ENCODE measurements around the gene TCEANC2.
A peak's percentile ranks its signal among the peaks of the same experiment; 100 is the strongest.

Gene TCEANC2

GRCh38 chr1:54028306-54029251, 24.8 kb upstream of the TCEANC2 start:
- H3K4me3 ChIP-seq (ENCODE audit: low read depth, low read length): no peak overlapping the region
- H3K79me2 ChIP-seq: no peaks in the 10 kb centered on the region
- H3K4me1 ChIP-seq: peaks cover 12% of the 10 kb centered on the region
- H3K9ac ChIP-seq: no peak overlapping the region
- no peaks in the 10 kb centered on the region for H3K27me3 ChIP-seq (ENCODE audit: control insufficient read depth, insufficient read depth, low read length)
- H3K27ac ChIP-seq: no peak overlapping the region
- no peak for TF ChIP-seq CTCF (IDR thresholded peaks at IDR 0.05)
- H3K9me3 ChIP-seq (ENCODE audit: control insufficient read depth, low read length): no peaks in the 10 kb centered on the region
- H2AFZ ChIP-seq: no peak overlapping the region
- H3K4me2 ChIP-seq (ENCODE audit: low read length): peak overlapping the region; percentile 3
- no peaks in the 10 kb centered on the region for H3K36me3 ChIP-seq (ENCODE audit: control insufficient read depth, insufficient read depth, low read length)

GRCh38 chr1:54037476-54037875, 15.9 kb upstream of the TCEANC2 start:
- Histone ChIP-seq H3K9me3 (ENCODE audit: control insufficient read depth, low read length) (no peaks in the 10 kb centered on the region), H3K27me3 (ENCODE audit: control insufficient read depth, insufficient read depth, low read length) (no peaks in the 10 kb centered on the region), H3K36me3 (ENCODE audit: control insufficient read depth, insufficient read depth, low read length) (no peaks in the 10 kb centered on the region), H3K27ac (no peak overlapping the region), H3K4me3 (ENCODE audit: low read depth, low read length) (no peak overlapping the region), H3K4me1 (no peaks in the 10 kb centered on the region), H2AFZ (no peak overlapping the region), H3K79me2 (peaks cover 2% of the 10 kb centered on the region), H3K4me2 (ENCODE audit: low read length) (no peak overlapping the region), H3K9ac (no peak overlapping the region)
- no peak for TF ChIP-seq CTCF (IDR thresholded peaks at IDR 0.05)

DNA sequence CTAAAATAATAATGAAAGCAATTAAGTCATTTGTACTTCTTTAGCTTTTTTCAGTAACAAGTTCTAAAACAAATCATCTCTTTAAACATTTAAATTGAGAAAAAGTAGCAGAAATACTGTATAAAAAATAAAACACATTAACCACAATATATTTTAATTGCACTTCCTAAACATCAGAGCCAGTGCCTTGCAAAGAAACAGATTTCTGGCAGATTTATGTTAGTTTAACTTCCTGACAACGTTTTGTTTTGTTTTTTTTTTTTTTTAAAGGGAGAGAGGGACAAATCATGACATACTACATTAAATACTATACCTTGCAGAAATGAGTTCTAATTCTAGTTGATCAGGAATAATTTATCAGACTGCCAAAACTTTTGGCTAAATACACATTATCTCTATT, 11.6 kb upstream of the TCEANC2 start:
- peaks cover 6% of the 10 kb centered on the region for H3K79me2 ChIP-seq
- H3K9ac ChIP-seq: no peak overlapping the region
- no peaks in the 10 kb centered on the region for H3K36me3 ChIP-seq (ENCODE audit: control insufficient read depth, insufficient read depth, low read length)
- H3K9me3 ChIP-seq (ENCODE audit: control insufficient read depth, low read length): no peaks in the 10 kb centered on the region
- TF ChIP-seq CTCF (IDR thresholded peaks at IDR 0.05): no peak
- H3K4me2 ChIP-seq (ENCODE audit: low read length): no peak overlapping the region
- H3K27me3 ChIP-seq (ENCODE audit: control insufficient read depth, insufficient read depth, low read length): no peaks in the 10 kb centered on the region
- H2AFZ ChIP-seq: no peak overlapping the region
- no peak overlapping the region for H3K27ac ChIP-seq
- H3K4me3 ChIP-seq (ENCODE audit: low read depth, low read length): no peak overlapping the region
- no peaks in the 10 kb centered on the region for H3K4me1 ChIP-seq

- Histone ChIP-seq H2AFZ (no peak overlapping the region), H3K36me3 (ENCODE audit: control insufficient read depth, insufficient read depth, low read length) (no peaks in the 10 kb centered on the region), H3K9ac (no peak overlapping the region), H3K4me3 (ENCODE audit: low read depth, low read length) (no peak overlapping the region), H3K9me3 (ENCODE audit: control insufficient read depth, low read length) (no peaks in the 10 kb centered on the region), H3K4me2 (ENCODE audit: low read length) (no peak overlapping the region), H3K79me2 (peaks cover 16% of the 10 kb centered on the region), H3K27me3 (ENCODE audit: control insufficient read depth, insufficient read depth, low read length) (no peaks in the 10 kb centered on the region), H3K27ac (no peak overlapping the region), H3K4me1 (peaks cover 4% of the 10 kb centered on the region)
- TF ChIP-seq CTCF (IDR thresholded peaks at IDR 0.05): no peak
Measured at GRCh38 chr1:54045496-54045895, 7.9 kb upstream of the TCEANC2 start.
